Suprapubic skin (tissue), 4 donors: Measurements from ENCODE around the gene MYO5B.

Experiments
- EP300 ChIP-seq: sonication (generic); formaldehyde crosslinking; IDR thresholded peaks from one replicate; pipeline ENCODE4 v1.6.1; 2017; ENCODE audit warnings: antibody characterized with exemption
- POLR2A ChIP-seq, 2 donors: fragments of 450-650 bp; IDR thresholded peaks; one replicate each; pipeline ENCODE4 v1.6.1; 2017; ENCODE audit warnings: antibody characterized with exemption in 2 of 2, mild to moderate bottlenecking in 2 of 2, moderate library complexity in 2 of 2
- POLR2AphosphoS5 ChIP-seq, 3 donors: sonication (generic); formaldehyde crosslinking; IDR thresholded peaks; one replicate each; pipeline ENCODE4 v1.6.1; 2017; ENCODE audit warnings: antibody characterized with exemption in 3 of 3
- TF ChIP-seq, protein P1 (sequence below), 2 donors: fragments of 200-600 bp in 1 of 2; fragments of 450-650 bp in 1 of 2; sonication (generic) in 1 of 2; IDR thresholded peaks; one replicate each; pipeline ENCODE4 v1.5.1; 2016 to 2019; ENCODE audit warnings: antibody characterized with exemption in 2 of 2, mild to moderate bottlenecking in 1 of 2, moderate library complexity in 1 of 2

DNA sequence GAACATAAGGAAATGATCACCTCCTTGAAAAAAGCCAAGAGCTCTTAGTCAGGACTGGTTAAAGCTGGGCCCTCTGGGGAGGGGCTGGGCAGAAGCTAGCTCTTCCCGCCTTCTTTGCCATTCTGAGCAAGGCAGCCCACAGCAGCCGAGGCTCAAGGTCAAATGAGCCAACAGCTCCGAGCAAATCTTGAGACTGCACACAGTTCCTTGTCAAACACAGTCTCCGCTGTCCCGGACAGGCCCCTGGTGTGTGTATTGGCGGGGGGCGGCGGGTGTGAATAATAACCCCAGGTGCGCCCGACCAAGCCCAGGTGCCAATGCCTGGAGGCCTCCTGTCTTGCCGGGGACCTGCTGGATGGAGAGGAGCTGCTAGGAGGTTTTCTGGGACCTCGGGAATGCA, 335.2 kb downstream of the MYO5B start:
- TF ChIP-seq, protein P1, sequence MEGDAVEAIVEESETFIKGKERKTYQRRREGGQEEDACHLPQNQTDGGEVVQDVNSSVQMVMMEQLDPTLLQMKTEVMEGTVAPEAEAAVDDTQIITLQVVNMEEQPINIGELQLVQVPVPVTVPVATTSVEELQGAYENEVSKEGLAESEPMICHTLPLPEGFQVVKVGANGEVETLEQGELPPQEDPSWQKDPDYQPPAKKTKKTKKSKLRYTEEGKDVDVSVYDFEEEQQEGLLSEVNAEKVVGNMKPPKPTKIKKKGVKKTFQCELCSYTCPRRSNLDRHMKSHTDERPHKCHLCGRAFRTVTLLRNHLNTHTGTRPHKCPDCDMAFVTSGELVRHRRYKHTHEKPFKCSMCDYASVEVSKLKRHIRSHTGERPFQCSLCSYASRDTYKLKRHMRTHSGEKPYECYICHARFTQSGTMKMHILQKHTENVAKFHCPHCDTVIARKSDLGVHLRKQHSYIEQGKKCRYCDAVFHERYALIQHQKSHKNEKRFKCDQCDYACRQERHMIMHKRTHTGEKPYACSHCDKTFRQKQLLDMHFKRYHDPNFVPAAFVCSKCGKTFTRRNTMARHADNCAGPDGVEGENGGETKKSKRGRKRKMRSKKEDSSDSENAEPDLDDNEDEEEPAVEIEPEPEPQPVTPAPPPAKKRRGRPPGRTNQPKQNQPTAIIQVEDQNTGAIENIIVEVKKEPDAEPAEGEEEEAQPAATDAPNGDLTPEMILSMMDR (IDR thresholded peaks at IDR 0.05): no peak
- TF ChIP-seq POLR2AphosphoS5 (IDR thresholded peaks at IDR 0.05): no peak
- TF ChIP-seq POLR2A (IDR thresholded peaks at IDR 0.05): no peak
- no peak for TF ChIP-seq EP300
